MM.1S (cell line): ENCODE measurements around the gene ITPR3.

Experiments
- DNase-seq: peaks from one replicate; pipeline ENCODE4 v3.0.0-alpha.2; 2015
- H2AFZ ChIP-seq: fragments of 300-600 bp; sonication (generic); 2 replicates; pipeline ENCODE4 v1.6.0; 2016; ENCODE audit warnings: antibody characterized with exemption, low read length
- H3F3A ChIP-seq: fragments of 300-600 bp; sonication (generic); 2 replicates; pipeline ENCODE4 v1.6.1; 2016; ENCODE audit warnings: mild to moderate bottlenecking, antibody characterized with exemption, low read length, moderate library complexity, mixed read lengths; ENCODE audit not compliant: insufficient read depth
- H3K27ac ChIP-seq: fragments of 300-600 bp; sonication (generic); 2 replicates; pipeline ENCODE4 v1.5.1; 2016; ENCODE audit warnings: mild to moderate bottlenecking, low read length
- H3K27me3 ChIP-seq: fragments of 300-600 bp; sonication (generic); replicated peaks from 2 replicates; pipeline ENCODE4 v1.6.0; 2016; ENCODE audit warnings: low read length; ENCODE audit not compliant: insufficient read depth
- H3K36me3 ChIP-seq: fragments of 300-600 bp; sonication (generic); replicated peaks from 2 replicates; pipeline ENCODE4 v1.6.1; 2016; ENCODE audit warnings: mild to moderate bottlenecking, low read length, mixed read lengths; ENCODE audit not compliant: insufficient read depth
- H3K4me1 ChIP-seq: fragments of 300-600 bp; sonication (generic); 2 replicates; pipeline ENCODE4 v1.6.1; 2016; ENCODE audit warnings: low read length, mixed read lengths
- H3K4me2 ChIP-seq: fragments of 300-600 bp; sonication (generic); 2 replicates; pipeline ENCODE4 v1.6.0; 2016; ENCODE audit warnings: low read depth, low read length
- H3K4me3 ChIP-seq: fragments of 300-600 bp; sonication (generic); 2 replicates; pipeline ENCODE4 v1.5.1; 2016; ENCODE audit warnings: low read length, mixed read lengths
- H3K79me2 ChIP-seq: fragments of 300-600 bp; sonication (generic); 2 replicates; pipeline ENCODE4 v1.6.1; 2016; ENCODE audit warnings: mixed run types, low read length, mixed read lengths
- H3K9ac ChIP-seq: fragments of 300-600 bp; sonication (generic); 2 replicates; pipeline ENCODE4 v1.6.1; 2016; ENCODE audit warnings: low read length, mixed read lengths
- H3K9me2 ChIP-seq: fragments of 300-600 bp; sonication (generic); replicated peaks from 2 replicates; pipeline ENCODE4 v1.6.1; 2016; ENCODE audit warnings: mild to moderate bottlenecking, low read length, mixed read lengths; ENCODE audit not compliant: insufficient read depth
- H3K9me3 ChIP-seq: fragments of 300-600 bp; sonication (generic); replicated peaks from 2 replicates; pipeline ENCODE4 v1.6.1; 2016; ENCODE audit warnings: mild to moderate bottlenecking, low read length, mixed read lengths; ENCODE audit not compliant: insufficient read depth
- H4K20me1 ChIP-seq: fragments of 300-600 bp; sonication (generic); 2 replicates; pipeline ENCODE4 v1.6.1; 2016; ENCODE audit warnings: mild to moderate bottlenecking, low read length, moderate library complexity, mixed read lengths; ENCODE audit not compliant: insufficient read depth
- CTCF ChIP-seq: fragments of 300-600 bp; sonication (generic); IDR thresholded peaks from 2 replicates; pipeline ENCODE4 v1.5.1; 2016; ENCODE audit warnings: antibody characterized with exemption, low read length, mixed read lengths
- EZH2 ChIP-seq: fragments of 300-600 bp; sonication (generic); optimal IDR thresholded peaks from 2 replicates; pipeline ENCODE3; 2017; ENCODE audit warnings: low read depth, mild to moderate bottlenecking, antibody characterized with exemption, low read length, mixed read lengths
- EZH2phosphoT487 ChIP-seq: fragments of 300-600 bp; sonication (generic); IDR thresholded peaks from 2 replicates; pipeline ENCODE4 v1.6.1; 2018; ENCODE audit warnings: antibody characterized with exemption, low read length

The ITPR3 gene

GRCh38 chr6:33709605-33710295 is 88.6 kb downstream of the ITPR3 start:
- Histone ChIP-seq H3K9me2 (no peaks in the 10 kb centered on the region), H3K27ac (no peak overlapping the region), H2AFZ (no peak overlapping the region), H3K36me3 (no peaks in the 10 kb centered on the region), H3K4me2 (peak overlapping the region; percentile 79; the same call in 1 of the 2 replicates), H3F3A (peaks cover 14% of the 10 kb centered on the region), H3K4me1 (peaks cover 52% of the 10 kb centered on the region), H3K9ac (no peak overlapping the region), H3K79me2 (peaks cover 36% of the 10 kb centered on the region), H3K9me3 (no peaks in the 10 kb centered on the region), H3K27me3 (no peaks in the 10 kb centered on the region), H3K4me3 (no peak overlapping the region; the same call in 1 of the 2 replicates), H4K20me1 (no peaks in the 10 kb centered on the region)
- TF ChIP-seq EZH2phosphoT487 (no peak), CTCF (no peak), EZH2 (no peak)
- DNase-seq = no peak

GRCh38 chr6:33710296-33711121 is 89.4 kb downstream of the ITPR3 start:
- Histone ChIP-seq H3K9ac (peak overlapping the region; percentile 98; the same call in 1 of the 2 replicates), H4K20me1 (no peaks in the 10 kb centered on the region), H2AFZ (peak overlapping the region; percentile 83; the same call in 1 of the 2 replicates), H3K9me3 (no peaks in the 10 kb centered on the region), H3K27ac (no peak overlapping the region), H3K4me2 (peak overlapping the region; percentile 79), H3K9me2 (no peaks in the 10 kb centered on the region), H3K79me2 (peaks cover 33% of the 10 kb centered on the region), H3K4me1 (peaks cover 48% of the 10 kb centered on the region), H3K4me3 (peak overlapping the region; percentile 88), H3K36me3 (no peaks in the 10 kb centered on the region), H3K27me3 (no peaks in the 10 kb centered on the region), H3F3A (peaks cover 14% of the 10 kb centered on the region)
- no peak for TF ChIP-seq EZH2phosphoT487
- DNase-seq = no peak

- no peaks in the 10 kb centered on the region for H3K9me2 ChIP-seq
- H2AFZ ChIP-seq = peak within 1 kb of the TSS; percentile 83
- H3K36me3 ChIP-seq = no peaks in the 10 kb centered on the region
- no peaks in the 10 kb centered on the region for H4K20me1 ChIP-seq
- H3K4me2 ChIP-seq = peak within 1 kb of the TSS; percentile 79
- peaks cover 27% of the 10 kb centered on the region for H3K79me2 ChIP-seq
- H3K27ac ChIP-seq = peak within 1 kb of the TSS; percentile 78
- no peaks in the 10 kb centered on the region for H3K27me3 ChIP-seq
- H3K9ac ChIP-seq = peak within 1 kb of the TSS; percentile 98
- peaks cover 14% of the 10 kb centered on the region for H3F3A ChIP-seq
- peaks cover 40% of the 10 kb centered on the region for H3K4me1 ChIP-seq
- peak within 1 kb of the TSS; percentile 88 for H3K4me3 ChIP-seq
- H3K9me3 ChIP-seq = no peaks in the 10 kb centered on the region
- DNase-seq = peak; percentile 96
- TF ChIP-seq EZH2phosphoT487 = no peak
- TF ChIP-seq CTCF = peak; percentile 69
Measured at GRCh38 chr6:33711140-33712129, 90.3 kb downstream of the ITPR3 start, which contains the start of gene UQCC2. TSS of gene UQCC2 (minus strand) at chr6:33711700. CDS start at chr6:33711686, 14 bp downstream.
